Astrocyte (in vitro differentiated cells and primary cell): ENCODE measurements around the gene IL17B. TPM values are rescaled to one million over a fixed set of nuclear protein-coding genes. Genes with fewer than 3 reads are reported as not detected.

Source experiments
- DNase-seq: peaks from one replicate; pipeline ENCODE4 v3.0.0-alpha.2; 2010; ENCODE audit warnings: low read depth
- FAIRE-seq: peaks from 2 replicates; lab custom pipeline; 2011; peaks lifted over from hg19 to GRCh38; lab: Jason Lieb, UNC
- H2AFZ ChIP-seq: 2 replicates; pipeline ENCODE4 v1.6.0; 2012; ENCODE audit warnings: low read depth, low read length, inconsistent platforms
- H3K27ac ChIP-seq: 2 replicates; pipeline ENCODE4 v1.5.1; 2011; ENCODE audit warnings: low read depth, low read length, inconsistent platforms
- H3K27me3 ChIP-seq: 2 replicates; pipeline ENCODE4 v1.6.0; 2011; ENCODE audit warnings: low read length, inconsistent platforms; ENCODE audit not compliant: insufficient read depth
- H3K36me3 ChIP-seq: 2 replicates; pipeline ENCODE4 v1.5.1; 2011; ENCODE audit warnings: low read length, inconsistent platforms; ENCODE audit not compliant: insufficient read depth
- H3K4me1 ChIP-seq: 2 replicates; pipeline ENCODE4 v1.5.1; 2011; ENCODE audit warnings: low read length, inconsistent platforms; ENCODE audit not compliant: insufficient read depth
- H3K4me2 ChIP-seq: 2 replicates; pipeline ENCODE4 v1.6.0; 2012; ENCODE audit warnings: low read length, inconsistent platforms
- H3K4me3 ChIP-seq: 2 replicates; pipeline ENCODE4 v1.5.1; 2011; ENCODE audit warnings: low read depth, mild to moderate bottlenecking, low read length, inconsistent platforms; ENCODE audit not compliant: insufficient read depth
- H3K79me2 ChIP-seq: 2 replicates; pipeline ENCODE4 v1.6.0; 2012; ENCODE audit warnings: mild to moderate bottlenecking, low read length, inconsistent platforms; ENCODE audit not compliant: insufficient read depth
- H3K9ac ChIP-seq: 2 replicates; pipeline ENCODE4 v1.6.0; 2012; ENCODE audit warnings: mild to moderate bottlenecking, low read length, inconsistent platforms
- H3K9me3 ChIP-seq: 2 replicates; pipeline ENCODE4 v1.5.1; 2012; ENCODE audit warnings: low read depth, mild to moderate bottlenecking, low read length, inconsistent platforms; ENCODE audit not compliant: insufficient read depth
- H4K20me1 ChIP-seq: 2 replicates; pipeline ENCODE4 v1.6.0; 2012; ENCODE audit warnings: low read length, inconsistent platforms; ENCODE audit not compliant: insufficient read depth
- H3K27ac Mint-ChIP-seq: one replicate; pipeline ENCODE4 v1.8.0; 2021; ENCODE audit warnings: mild to moderate bottlenecking, mixed read lengths; ENCODE audit not compliant: unreplicated experiment
- H3K27me3 Mint-ChIP-seq: one replicate; pipeline ENCODE4 v1.8.0; 2021; ENCODE audit warnings: low read depth, mixed read lengths; ENCODE audit not compliant: unreplicated experiment
- H3K36me3 Mint-ChIP-seq: one replicate; pipeline ENCODE4 v1.8.0; 2021; ENCODE audit warnings: low read depth, mixed read lengths; ENCODE audit not compliant: unreplicated experiment
- H3K4me1 Mint-ChIP-seq: one replicate; pipeline ENCODE4 v1.8.0; 2021; ENCODE audit warnings: low read depth, mixed read lengths; ENCODE audit not compliant: unreplicated experiment
- H3K4me3 Mint-ChIP-seq: one replicate; pipeline ENCODE4 v1.8.0; 2021; ENCODE audit warnings: mild to moderate bottlenecking, moderate library complexity, mixed read lengths; ENCODE audit not compliant: unreplicated experiment
- H3K9me3 Mint-ChIP-seq: one replicate; pipeline ENCODE4 v1.8.0; 2021; ENCODE audit warnings: mild to moderate bottlenecking, mixed read lengths; ENCODE audit not compliant: unreplicated experiment
- CTCF ChIP-seq: IDR thresholded peaks from 2 replicates; pipeline ENCODE4 v1.5.1; 2011; ENCODE audit warnings: low read depth, mild to moderate bottlenecking, inconsistent platforms, low read length, moderate library complexity; ENCODE audit not compliant: insufficient read depth
- EZH2 ChIP-seq: IDR thresholded peaks from 2 replicates; pipeline ENCODE4 v1.6.1; 2012; ENCODE audit warnings: mild to moderate bottlenecking, low read length, inconsistent platforms; ENCODE audit not compliant: insufficient read depth
- total RNA-seq: library from RNA; stranded (reverse); gene quantifications from 2 replicates; pipeline ENCODE4 v1.2.1, GENCODE V29; 2021

IL17B gene
- total RNA-seq, 1 donor from 2014 or later: 0.54 TPM

DNA sequence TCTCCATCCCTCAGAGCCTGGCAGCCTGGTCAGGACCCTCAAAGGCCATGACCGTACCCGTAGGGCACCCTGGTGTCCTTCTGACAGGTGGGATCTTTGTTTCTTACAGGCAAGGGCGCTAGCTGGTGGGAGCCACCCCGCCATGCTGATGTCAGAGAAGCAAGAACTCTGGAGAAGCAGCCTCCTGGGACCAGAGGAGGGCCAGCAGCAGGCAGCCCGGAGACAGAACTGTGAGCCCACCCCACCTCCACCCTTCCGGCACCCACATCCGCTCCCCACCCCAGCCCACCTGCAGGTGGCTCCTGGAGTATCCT is 42.2 kb upstream of the IL17B start:
- H3K4me2 ChIP-seq: no peak overlapping the region
- Mint-ChIP-seq H3K4me1 (peaks cover 52% of the 10 kb centered on the region), H3K36me3 (peaks cover 16% of the 10 kb centered on the region), H3K9me3 (no peaks in the 10 kb centered on the region), H3K27ac (no peak overlapping the region), H3K4me3 (no peak overlapping the region), H3K27me3 (no peaks in the 10 kb centered on the region)
- H3K9ac ChIP-seq: no peak overlapping the region
- no peak overlapping the region for H3K4me3 ChIP-seq
- TF ChIP-seq EZH2 (no peak), CTCF (no peak)
- H3K4me1 ChIP-seq: peaks cover 79% of the 10 kb centered on the region
- DNase-seq (no peak), FAIRE-seq (no peak)
- H3K79me2 ChIP-seq: peaks cover 61% of the 10 kb centered on the region
- peaks cover 58% of the 10 kb centered on the region for H4K20me1 ChIP-seq
- H3K27me3 ChIP-seq: no peaks in the 10 kb centered on the region
- peak overlapping the region; percentile 10 for H3K27ac ChIP-seq
- no peaks in the 10 kb centered on the region for H3K9me3 ChIP-seq
- H2AFZ ChIP-seq: no peak overlapping the region
- peaks cover 36% of the 10 kb centered on the region for H3K36me3 ChIP-seq

DNA sequence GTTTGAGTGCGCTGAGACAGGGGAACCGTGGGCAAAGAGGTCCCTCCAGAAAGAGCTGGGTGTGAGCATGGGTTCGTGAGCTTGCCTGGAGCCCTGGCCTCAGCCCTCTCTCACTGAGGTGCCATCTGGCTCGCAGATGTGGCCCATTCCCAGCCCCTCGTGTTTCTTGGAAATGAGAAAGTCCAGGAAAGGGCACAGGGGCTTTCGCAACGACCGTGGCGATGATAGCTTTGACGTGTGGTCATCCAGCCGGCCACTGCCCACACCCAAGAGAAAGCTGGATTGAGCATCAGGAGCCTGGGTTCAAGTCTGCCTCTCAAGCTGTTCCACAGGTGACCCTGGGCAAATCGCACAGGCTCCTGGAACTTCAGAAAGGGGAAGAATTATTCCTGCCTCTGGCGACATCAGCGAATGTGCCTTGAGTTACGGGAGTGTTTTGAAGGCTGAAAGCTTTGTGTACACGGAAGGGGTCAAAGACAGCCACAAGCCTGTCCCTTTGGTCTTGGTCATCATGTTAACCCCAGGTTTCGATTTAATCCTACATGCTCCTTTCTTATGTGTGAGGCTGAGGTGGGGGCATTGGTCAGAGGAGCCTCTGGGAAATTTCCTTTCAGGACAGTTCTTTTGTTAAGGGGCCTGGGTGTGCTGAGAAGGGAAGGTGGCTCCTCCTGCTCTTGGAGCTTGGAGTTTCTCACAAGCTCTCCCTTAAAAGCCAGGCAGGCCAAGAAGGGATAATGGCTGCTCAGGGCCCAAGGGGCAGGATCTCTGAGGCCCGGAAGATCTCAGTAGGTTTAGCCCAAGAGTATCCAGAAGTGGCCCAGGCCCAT is 41.7 kb upstream of the IL17B start:
- TF ChIP-seq CTCF: no peak
- no peak for TF ChIP-seq EZH2
- FAIRE-seq (no peak), DNase-seq (no peak)
- H3K9ac ChIP-seq: peak overlapping the region; percentile 1
- H3K27me3 ChIP-seq: no peaks in the 10 kb centered on the region
- H3K4me1 ChIP-seq: peaks cover 77% of the 10 kb centered on the region
- no peaks in the 10 kb centered on the region for H3K27me3 Mint-ChIP-seq
- H4K20me1 ChIP-seq: peaks cover 56% of the 10 kb centered on the region
- H2AFZ ChIP-seq: no peak overlapping the region
- peak overlapping the region; percentile 19 for H3K27ac ChIP-seq
- no peak overlapping the region for H3K27ac Mint-ChIP-seq
- peaks cover 62% of the 10 kb centered on the region for H3K79me2 ChIP-seq
- H3K36me3 ChIP-seq: peaks cover 30% of the 10 kb centered on the region
- no peaks in the 10 kb centered on the region for H3K9me3 Mint-ChIP-seq
- peak overlapping the region; percentile 9 for H3K4me2 ChIP-seq
- no peaks in the 10 kb centered on the region for H3K9me3 ChIP-seq
- H3K36me3 Mint-ChIP-seq: peaks cover 18% of the 10 kb centered on the region
- H3K4me3 Mint-ChIP-seq: no peak overlapping the region
- no peak overlapping the region for H3K4me3 ChIP-seq
- H3K4me1 Mint-ChIP-seq: peaks cover 46% of the 10 kb centered on the region
